ENCODE measurements around the gene SMURF2. TPM values are rescaled to one million over a fixed set of nuclear protein-coding genes. Genes with fewer than 3 reads are reported as not detected.
A peak's percentile ranks its signal among the peaks of the same experiment; 100 is the strongest.

SMURF2 gene
- total RNA-seq, 1 donor from 2014 or later: 126 TPM

DNA sequence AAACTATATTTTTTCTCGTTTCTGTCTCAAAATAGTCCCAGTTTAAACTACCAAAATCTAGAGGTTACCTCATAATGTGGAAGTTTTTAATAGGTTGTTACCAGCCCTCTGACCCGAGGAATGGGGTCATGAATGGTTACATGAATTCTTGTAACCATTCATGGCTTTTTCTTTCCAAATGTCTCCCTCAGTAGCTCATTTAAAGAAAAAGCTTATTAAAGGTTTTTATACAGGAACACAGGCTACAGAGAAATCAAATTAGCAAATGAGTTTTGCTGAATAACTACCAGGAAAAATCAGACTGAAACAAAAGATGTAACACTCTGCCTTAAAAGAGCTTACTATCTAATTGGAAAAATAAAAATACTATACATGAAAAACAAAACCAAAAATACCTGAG is 63.4 kb downstream of the SMURF2 start:
- H4K20me1 ChIP-seq (ENCODE audit: insufficient read depth, low read length): peaks cover 75% of the 10 kb centered on the region
- no peak overlapping the region for H3K4me3 Mint-ChIP-seq (ENCODE audit: unreplicated experiment)

DNA sequence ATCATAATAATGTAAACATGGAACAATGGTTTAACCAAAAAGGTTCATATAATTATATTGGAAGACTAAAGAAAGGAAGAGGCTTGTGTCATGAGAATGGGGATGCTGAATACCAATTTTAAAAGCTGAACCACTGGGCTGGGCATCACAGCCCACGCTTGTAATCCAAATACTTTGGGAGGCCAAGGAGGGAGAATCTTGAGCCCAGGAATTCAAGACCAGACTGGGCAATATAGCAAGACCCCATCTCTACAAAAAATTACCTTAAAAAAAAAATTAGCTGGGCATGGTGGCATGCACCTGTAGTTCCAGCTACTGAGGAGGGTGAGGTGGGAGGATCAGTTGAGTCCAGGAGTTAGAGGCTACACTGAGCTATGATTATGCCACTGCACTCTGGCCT is 65.1 kb downstream of the SMURF2 start:
- Histone ChIP-seq H3K79me2 (ENCODE audit: insufficient read depth, low read length) (peaks cover 100% of the 10 kb centered on the region), H3K36me3 (ENCODE audit: insufficient read depth, low read length) (peaks cover 39% of the 10 kb centered on the region), H4K20me1 (ENCODE audit: insufficient read depth, low read length) (peaks cover 62% of the 10 kb centered on the region), H3K4me3 (ENCODE audit: insufficient read depth, low read depth, low read length) (no peak overlapping the region), H3K27ac (ENCODE audit: low read depth, low read length) (no peak overlapping the region), H3K9me3 (ENCODE audit: insufficient read depth, low read depth, low read length) (no peaks in the 10 kb centered on the region), H2AFZ (ENCODE audit: low read depth, low read length) (no peak overlapping the region), H3K4me2 (ENCODE audit: low read length) (no peak overlapping the region), H3K9ac (ENCODE audit: low read length) (no peak overlapping the region), H3K4me1 (ENCODE audit: insufficient read depth, low read length) (peaks cover 3% of the 10 kb centered on the region), H3K27me3 (ENCODE audit: insufficient read depth, low read length) (no peaks in the 10 kb centered on the region)
- H3K36me3 Mint-ChIP-seq (ENCODE audit: low read depth, unreplicated experiment): peaks cover 7% of the 10 kb centered on the region
- DNase-seq (ENCODE audit: low read depth): no peak
- TF ChIP-seq, protein P1, sequence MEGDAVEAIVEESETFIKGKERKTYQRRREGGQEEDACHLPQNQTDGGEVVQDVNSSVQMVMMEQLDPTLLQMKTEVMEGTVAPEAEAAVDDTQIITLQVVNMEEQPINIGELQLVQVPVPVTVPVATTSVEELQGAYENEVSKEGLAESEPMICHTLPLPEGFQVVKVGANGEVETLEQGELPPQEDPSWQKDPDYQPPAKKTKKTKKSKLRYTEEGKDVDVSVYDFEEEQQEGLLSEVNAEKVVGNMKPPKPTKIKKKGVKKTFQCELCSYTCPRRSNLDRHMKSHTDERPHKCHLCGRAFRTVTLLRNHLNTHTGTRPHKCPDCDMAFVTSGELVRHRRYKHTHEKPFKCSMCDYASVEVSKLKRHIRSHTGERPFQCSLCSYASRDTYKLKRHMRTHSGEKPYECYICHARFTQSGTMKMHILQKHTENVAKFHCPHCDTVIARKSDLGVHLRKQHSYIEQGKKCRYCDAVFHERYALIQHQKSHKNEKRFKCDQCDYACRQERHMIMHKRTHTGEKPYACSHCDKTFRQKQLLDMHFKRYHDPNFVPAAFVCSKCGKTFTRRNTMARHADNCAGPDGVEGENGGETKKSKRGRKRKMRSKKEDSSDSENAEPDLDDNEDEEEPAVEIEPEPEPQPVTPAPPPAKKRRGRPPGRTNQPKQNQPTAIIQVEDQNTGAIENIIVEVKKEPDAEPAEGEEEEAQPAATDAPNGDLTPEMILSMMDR (IDR thresholded peaks at IDR 0.05; ENCODE audit: insufficient read depth, low read depth, low read length): no peak
- no peak for TF ChIP-seq EZH2 (IDR thresholded peaks at IDR 0.05; ENCODE audit: insufficient read depth, low read length)
- no peaks in the 10 kb centered on the region for H3K9me3 Mint-ChIP-seq (ENCODE audit: unreplicated experiment)
- H3K4me1 Mint-ChIP-seq (ENCODE audit: low read depth, unreplicated experiment): peaks cover 15% of the 10 kb centered on the region
- no peak overlapping the region for H3K4me3 Mint-ChIP-seq (ENCODE audit: unreplicated experiment)
- no peaks in the 10 kb centered on the region for H3K27me3 Mint-ChIP-seq (ENCODE audit: low read depth, unreplicated experiment)
- no peak overlapping the region for H3K27ac Mint-ChIP-seq (ENCODE audit: unreplicated experiment)
- no peak for FAIRE-seq

More for the DNA sequence above, 63.4 kb downstream of the SMURF2 start:
- H3K9me3 Mint-ChIP-seq (ENCODE audit: unreplicated experiment): no peaks in the 10 kb centered on the region
- no peaks in the 10 kb centered on the region for H3K27me3 ChIP-seq (ENCODE audit: insufficient read depth, low read length)
- peak overlapping the region; percentile 26 for H3K27ac Mint-ChIP-seq (ENCODE audit: unreplicated experiment)
- H3K36me3 Mint-ChIP-seq (ENCODE audit: low read depth, unreplicated experiment): peaks cover 5% of the 10 kb centered on the region
- H3K9me3 ChIP-seq (ENCODE audit: insufficient read depth, low read depth, low read length): no peaks in the 10 kb centered on the region
- H3K27ac ChIP-seq (ENCODE audit: low read depth, low read length): no peak overlapping the region
- TF ChIP-seq, protein P1 (IDR thresholded peaks at IDR 0.05; ENCODE audit: insufficient read depth, low read depth, low read length): no peak
- no peak for TF ChIP-seq EZH2 (IDR thresholded peaks at IDR 0.05; ENCODE audit: insufficient read depth, low read length)
- H3K27me3 Mint-ChIP-seq (ENCODE audit: low read depth, unreplicated experiment): no peaks in the 10 kb centered on the region
- H3K79me2 ChIP-seq (ENCODE audit: insufficient read depth, low read length): peaks cover 100% of the 10 kb centered on the region
- no peak overlapping the region for H2AFZ ChIP-seq (ENCODE audit: low read depth, low read length)
- DNase-seq (ENCODE audit: low read depth) (no peak), FAIRE-seq (no peak)
- H3K4me2 ChIP-seq (ENCODE audit: low read length): no peak overlapping the region
- peaks cover 3% of the 10 kb centered on the region for H3K4me1 ChIP-seq (ENCODE audit: insufficient read depth, low read length)
- H3K4me3 ChIP-seq (ENCODE audit: insufficient read depth, low read depth, low read length): no peak overlapping the region
- H3K36me3 ChIP-seq (ENCODE audit: insufficient read depth, low read length): peaks cover 26% of the 10 kb centered on the region
- peaks cover 17% of the 10 kb centered on the region for H3K4me1 Mint-ChIP-seq (ENCODE audit: low read depth, unreplicated experiment)
- H3K9ac ChIP-seq (ENCODE audit: low read length): no peak overlapping the region

DNA sequence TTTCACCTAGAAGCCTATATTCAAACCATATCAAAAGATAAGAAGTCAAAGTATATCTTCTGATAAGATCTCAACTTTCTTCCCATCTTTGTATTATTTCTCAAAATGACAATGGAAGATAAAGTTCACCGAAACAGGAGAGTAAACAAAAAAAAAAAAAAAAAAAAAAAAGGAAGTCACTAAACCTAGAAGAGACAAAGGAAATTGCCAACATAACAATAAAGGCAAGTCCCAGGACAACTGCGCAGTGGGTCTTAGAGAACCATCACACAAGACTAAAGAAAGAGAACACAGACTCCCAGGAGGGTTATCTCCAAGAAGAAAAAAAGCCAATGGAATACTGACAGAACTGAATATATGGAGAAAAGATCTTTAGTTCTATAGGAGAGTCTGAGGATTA is 65.7 kb downstream of the SMURF2 start:
- Histone ChIP-seq H3K27me3 (ENCODE audit: insufficient read depth, low read length) (no peaks in the 10 kb centered on the region), H3K27ac (ENCODE audit: low read depth, low read length) (no peak overlapping the region), H4K20me1 (ENCODE audit: insufficient read depth, low read length) (peaks cover 60% of the 10 kb centered on the region), H3K4me3 (ENCODE audit: insufficient read depth, low read depth, low read length) (no peak overlapping the region), H2AFZ (ENCODE audit: low read depth, low read length) (no peak overlapping the region), H3K4me1 (ENCODE audit: insufficient read depth, low read length) (peaks cover 3% of the 10 kb centered on the region), H3K36me3 (ENCODE audit: insufficient read depth, low read length) (peaks cover 44% of the 10 kb centered on the region), H3K4me2 (ENCODE audit: low read length) (no peak overlapping the region), H3K79me2 (ENCODE audit: insufficient read depth, low read length) (peaks cover 100% of the 10 kb centered on the region), H3K9me3 (ENCODE audit: insufficient read depth, low read depth, low read length) (no peaks in the 10 kb centered on the region), H3K9ac (ENCODE audit: low read length) (no peak overlapping the region)
- Mint-ChIP-seq H3K27ac (ENCODE audit: unreplicated experiment) (no peak overlapping the region), H3K27me3 (ENCODE audit: low read depth, unreplicated experiment) (no peaks in the 10 kb centered on the region), H3K4me1 (ENCODE audit: low read depth, unreplicated experiment) (peaks cover 15% of the 10 kb centered on the region), H3K4me3 (ENCODE audit: unreplicated experiment) (no peak overlapping the region), H3K36me3 (ENCODE audit: low read depth, unreplicated experiment) (peaks cover 9% of the 10 kb centered on the region), H3K9me3 (ENCODE audit: unreplicated experiment) (no peaks in the 10 kb centered on the region)
- DNase-seq (ENCODE audit: low read depth): no peak
- FAIRE-seq: no peak
- no peak for TF ChIP-seq EZH2 (IDR thresholded peaks at IDR 0.05; ENCODE audit: insufficient read depth, low read length)
- TF ChIP-seq, protein P1 (IDR thresholded peaks at IDR 0.05; ENCODE audit: insufficient read depth, low read depth, low read length): no peak

Measured in astrocyte (in vitro differentiated cells and primary cell).